Ovary (tissue), 9 donors: ENCODE results near the gene BLOC1S2. TPM values are rescaled to one million over a fixed set of nuclear protein-coding genes. Genes with fewer than 3 reads are reported as not detected.
A peak's percentile ranks its signal among the peaks of the same experiment; 100 is the strongest.
"Not testable (repeated sequence)": the region's sequence is repeated elsewhere in the genome, so short reads cannot be mapped to it uniquely, and the experiment has no call there.

Source experiments
- DNase-seq, 5 donors: peaks; one replicate each; pipeline ENCODE4 v3.0.0-alpha.2; 2019 to 2020
- H3K27ac ChIP-seq, 2 donors: fragments of 200-600 bp; one replicate each; pipeline versions ENCODE4 v1.5.1 to v1.8.0; 2019 to 2022
- H3K27me3 ChIP-seq: fragments of 200-600 bp; one replicate; pipeline ENCODE4 v1.8.0; 2022
- H3K36me3 ChIP-seq: fragments of 200-600 bp; sonication (generic); one replicate; pipeline ENCODE4 v1.5.1; 2019
- H3K4me1 ChIP-seq: one replicate; pipeline ENCODE4 v1.8.1; 2013; ENCODE audit warnings: mild to moderate bottlenecking, moderate library complexity; ENCODE audit not compliant: insufficient read depth
- H3K4me3 ChIP-seq: fragments of 200-600 bp; sonication (generic); one replicate; pipeline ENCODE4 v1.5.1; 2017
- H3K9me3 ChIP-seq, 2 donors: fragments of 200-600 bp in 1 of 2; sonication (generic) in 1 of 2; one replicate each; pipeline versions ENCODE4 v1.5.1 to v1.8.1; 2013 to 2019; ENCODE audit warnings: mild to moderate bottlenecking in 1 of 2, moderate library complexity in 1 of 2
- EP300 ChIP-seq: sonication (generic); formaldehyde crosslinking; IDR thresholded peaks from one replicate; pipeline ENCODE4 v1.6.1; 2017; ENCODE audit warnings: antibody characterized with exemption
- POLR2A ChIP-seq: fragments of 450-650 bp; IDR thresholded peaks from one replicate; pipeline ENCODE4 v1.6.1; 2017; ENCODE audit warnings: antibody characterized with exemption, mild to moderate bottlenecking, moderate library complexity
- WGBS, 3 donors: extraction: QIAGEN DNeasy Blood & Tissue Kit in 1 of 3; methylation state at CpG; one replicate each; pipeline versions ENCODE4 v1.1.5 to v1.1.7; 2013 to 2017; 5-methylcytosine and 5-hydroxymethylcytosine counted together
- intact Hi-C, 4 donors: fragments of 100-400 bp; cut with DNase I; formaldehyde crosslinking; loops; one replicate each; pipeline versions ENCODE4 v1.11.0 to v1.15.1; 2022 to 2023
- polyA plus RNA-seq, 2 donors: library from polyadenylated mRNA; stranded (reverse); fragments of 200-250 nt in 1 of 2; fragments of 350-450 nt in 1 of 2; fragmentation: Illumina TruSeq in 1 of 2; extraction: RNeasy Lipid Tissue Mini Kit (QIAGEN cat#74804) in 1 of 2; gene quantifications; one replicate each; pipeline ENCODE4 v1.2.3, GENCODE V29; 2013 to 2014
- total RNA-seq, 7 donors: library from RNA; depleted of rRNA in 2 of 7; stranded (reverse); fragments of >200 nt in 2 of 7; fragmentation: NEBNext Ultra II Directional in 3 of 7; extraction: Animal tissue kit (Norgen Biotek cat#: 25700) in 3 of 7; gene quantifications; one replicate each; pipeline versions ENCODE4 v1.1.0 to v1.2.4, GENCODE V29; 2016 to 2023
- TF ChIP-seq, protein P1 (sequence below), 3 donors: fragments of 450-650 bp in 2 of 3; fragments of 200-600 bp in 1 of 3; IDR thresholded peaks; one replicate each; pipeline versions ENCODE4 v1.5.1 to v1.8.0; 2016 to 2022; ENCODE audit warnings: antibody characterized with exemption in 3 of 3, mild to moderate bottlenecking in 1 of 3
- donor health status: DM: no; HTN: no; CAD: no; lungs with moderate emphysema.
- donor health status: DM: no; HTN: no; CAD: no.
- donor health status: Bipolar disorder and iron deficiency.
- donor health status: DM: yes; HTN: yes; CAD: no.
- donor health status: DM: no; HTN: no; CAD: no.
- donor health status: DM: yes; HTN: yes; CAD: no.

Gene BLOC1S2
- total and polyA plus RNA-seq, 9 donors = 14.4 to 34.4 (median 24.6) TPM

DNA sequence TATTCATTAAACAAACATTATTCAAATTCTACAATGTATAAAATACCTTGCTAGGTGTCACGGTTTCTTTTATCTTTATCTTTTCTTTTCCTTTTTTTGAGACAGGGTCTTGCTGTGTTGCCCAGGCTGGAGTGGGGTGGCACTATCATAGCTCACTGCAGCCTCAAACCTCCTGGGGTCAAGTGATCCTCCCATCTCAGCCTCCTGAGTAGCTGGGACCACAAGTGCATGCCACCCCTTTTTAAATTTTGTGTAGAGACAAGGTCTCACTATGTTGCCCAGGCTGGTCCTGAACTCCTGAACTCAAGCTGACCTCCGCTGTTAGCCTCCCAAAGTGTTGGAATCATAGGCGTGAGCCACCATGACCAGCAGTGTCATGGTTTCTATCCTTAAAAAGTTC, 17.9 kb upstream of the BLOC1S2 start:
- 76 to 78% (median 77%) methylated on average over 3 of the region's 3 CpGs for WGBS, 3 donors
- no peaks in the 10 kb centered on the region for H3K36me3 ChIP-seq
- H3K9me3 ChIP-seq = no peaks in the 10 kb centered on the region
- H3K4me1 ChIP-seq = no peaks in the 10 kb centered on the region
- intact Hi-C loops = loop anchor here in 2 of 4 donors (10.0 kb wide), 2 partner anchors 210 to 220 kb away; partner anchors contain the start of genes NDUFB8 (in 1 of the 2) and SEC31B (in 1 of the 2)
- TF ChIP-seq, protein P1, sequence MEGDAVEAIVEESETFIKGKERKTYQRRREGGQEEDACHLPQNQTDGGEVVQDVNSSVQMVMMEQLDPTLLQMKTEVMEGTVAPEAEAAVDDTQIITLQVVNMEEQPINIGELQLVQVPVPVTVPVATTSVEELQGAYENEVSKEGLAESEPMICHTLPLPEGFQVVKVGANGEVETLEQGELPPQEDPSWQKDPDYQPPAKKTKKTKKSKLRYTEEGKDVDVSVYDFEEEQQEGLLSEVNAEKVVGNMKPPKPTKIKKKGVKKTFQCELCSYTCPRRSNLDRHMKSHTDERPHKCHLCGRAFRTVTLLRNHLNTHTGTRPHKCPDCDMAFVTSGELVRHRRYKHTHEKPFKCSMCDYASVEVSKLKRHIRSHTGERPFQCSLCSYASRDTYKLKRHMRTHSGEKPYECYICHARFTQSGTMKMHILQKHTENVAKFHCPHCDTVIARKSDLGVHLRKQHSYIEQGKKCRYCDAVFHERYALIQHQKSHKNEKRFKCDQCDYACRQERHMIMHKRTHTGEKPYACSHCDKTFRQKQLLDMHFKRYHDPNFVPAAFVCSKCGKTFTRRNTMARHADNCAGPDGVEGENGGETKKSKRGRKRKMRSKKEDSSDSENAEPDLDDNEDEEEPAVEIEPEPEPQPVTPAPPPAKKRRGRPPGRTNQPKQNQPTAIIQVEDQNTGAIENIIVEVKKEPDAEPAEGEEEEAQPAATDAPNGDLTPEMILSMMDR (IDR thresholded peaks at IDR 0.05) = no peak
- H3K27me3 ChIP-seq = no peaks in the 10 kb centered on the region
- H3K27ac ChIP-seq = no peak overlapping the region
- no peak overlapping the region for H3K4me3 ChIP-seq
- no peak for DNase-seq

DNA sequence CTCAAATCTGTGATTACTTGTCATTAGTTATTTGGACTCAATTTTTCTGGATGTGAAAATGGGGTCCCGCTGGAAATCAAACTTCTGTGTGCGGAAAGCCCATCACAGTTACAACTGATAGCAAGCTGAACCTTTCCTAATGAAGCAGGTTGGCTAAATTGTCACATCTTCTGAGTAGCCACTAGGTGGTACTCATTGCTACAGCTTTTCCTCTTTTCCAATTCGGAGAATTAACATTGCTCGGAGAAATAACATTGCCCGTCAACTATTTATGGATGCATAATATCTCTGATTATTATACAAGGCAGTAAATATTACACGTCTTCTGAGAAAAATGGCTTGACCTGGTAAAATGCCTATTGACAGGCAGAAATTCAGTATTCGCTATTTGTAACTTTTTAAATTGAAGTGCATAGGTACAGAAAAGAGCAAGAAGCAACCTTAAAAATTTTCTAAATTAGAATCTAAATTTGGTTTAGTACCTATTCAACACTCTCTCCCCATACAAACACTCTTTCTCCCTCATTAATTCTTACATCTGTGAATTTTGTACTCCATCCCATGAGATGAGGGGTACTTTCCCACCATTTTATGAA, 17.3 kb upstream of the BLOC1S2 start:
- TF ChIP-seq, protein P1 (IDR thresholded peaks at IDR 0.05) = peak in 2 of 3 donors; percentile 19 to 41
- TF ChIP-seq EP300 (no peak), POLR2A (no peak)
- no peaks in the 10 kb centered on the region for H3K27me3 ChIP-seq
- DNase-seq = no peak
- intact Hi-C loops = loop anchor here in 2 of 4 donors (10.0 kb wide), 2 partner anchors 211 to 221 kb away; partner anchors contain the start of genes NDUFB8 (in 1 of the 2) and SEC31B (in 1 of the 2)
- no peaks in the 10 kb centered on the region for H3K9me3 ChIP-seq
- no peak overlapping the region for H3K27ac ChIP-seq
- no peaks in the 10 kb centered on the region for H3K36me3 ChIP-seq
- WGBS, 3 donors = 17 to 25% (median 21%) methylated on average over 7 of the region's 7 CpGs
- H3K4me3 ChIP-seq = no peak overlapping the region
- no peaks in the 10 kb centered on the region for H3K4me1 ChIP-seq

DNA sequence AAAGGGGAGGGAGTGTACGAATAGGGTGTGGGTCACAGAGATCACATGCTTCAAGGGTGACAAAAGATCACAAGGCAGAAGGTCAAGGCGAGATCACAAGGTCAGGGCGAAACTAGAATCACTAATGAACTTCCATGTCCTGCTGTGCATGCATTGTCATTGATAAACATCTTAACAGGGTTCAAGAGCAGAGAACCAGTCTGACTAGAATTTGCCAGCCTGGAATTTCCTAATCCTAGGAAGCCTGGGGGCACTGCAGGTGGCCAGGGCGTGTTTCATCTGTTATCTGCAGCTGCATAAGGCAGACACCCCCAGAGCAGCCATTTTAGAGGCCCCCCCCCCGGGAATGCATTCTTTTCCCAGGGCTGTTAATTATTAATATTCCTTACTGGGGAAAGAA, 14.6 kb upstream of the BLOC1S2 start:
- not testable (repeated sequence) for H3K4me3 ChIP-seq, H3K27me3 ChIP-seq, H3K9me3 ChIP-seq, H3K36me3 ChIP-seq, DNase-seq, H3K4me1 ChIP-seq, H3K27ac ChIP-seq
- 40 to 62% (median 55%) methylated on average over 5 of the region's 5 CpGs for WGBS, 3 donors
- intact Hi-C loops = loop anchor here in 2 of 4 donors (10.0 kb wide), 2 partner anchors 214 to 224 kb away; partner anchors contain the start of genes NDUFB8 (in 1 of the 2) and SEC31B (in 1 of the 2)

DNA sequence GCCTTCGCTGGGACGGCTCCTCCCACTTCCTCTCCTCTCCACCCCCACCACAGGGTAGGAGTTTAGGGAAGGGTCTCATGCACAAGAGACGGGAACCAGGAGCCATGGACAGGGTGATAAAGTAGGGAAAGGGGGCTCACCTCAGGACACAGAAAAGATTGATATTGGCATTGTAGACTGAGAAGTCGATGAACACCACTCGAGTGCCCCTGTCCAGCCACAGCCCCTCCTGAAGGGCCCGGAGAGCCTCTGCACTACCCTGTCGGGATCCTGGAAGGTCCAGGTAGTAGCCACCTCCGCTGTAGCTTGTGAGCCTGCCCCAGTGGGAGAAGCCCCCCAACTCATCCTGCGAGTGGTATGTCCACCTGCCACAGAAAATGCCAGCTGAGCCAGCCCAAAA, 10.8 kb upstream of the BLOC1S2 start:
- Histone ChIP-seq H3K4me1 (no peaks in the 10 kb centered on the region), H3K9me3 (no peaks in the 10 kb centered on the region), H3K36me3 (no peaks in the 10 kb centered on the region), H3K27ac (no peak overlapping the region), H3K4me3 (no peak overlapping the region), H3K27me3 (no peaks in the 10 kb centered on the region)
- intact Hi-C loops = no loop called here
- 68 to 73% (median 69%) methylated on average over 9 of the region's 9 CpGs for WGBS, 3 donors
- TF ChIP-seq, protein P1 (IDR thresholded peaks at IDR 0.05) = no peak
- no peak for TF ChIP-seq EP300
- TF ChIP-seq POLR2A = no peak
- DNase-seq = no peak

DNA sequence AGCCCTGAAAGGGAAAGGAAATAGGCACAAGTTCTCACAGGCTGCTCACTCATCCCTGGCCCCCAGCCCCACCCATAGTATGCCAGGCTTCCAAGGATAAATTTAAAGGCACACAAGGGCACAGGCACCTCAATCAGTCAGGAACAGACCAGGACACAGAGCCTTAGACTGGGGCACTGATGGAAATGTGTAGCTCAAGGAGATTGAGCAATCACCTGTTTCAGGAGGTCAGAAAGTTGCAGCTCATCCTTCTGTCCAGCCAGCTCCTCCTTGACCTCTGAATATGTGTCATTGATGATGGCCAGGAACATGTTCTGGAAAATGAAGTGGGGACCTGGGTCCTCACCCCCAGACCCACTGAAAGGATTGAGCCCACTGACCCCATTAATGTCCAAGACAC, 6.6 kb upstream of the BLOC1S2 start:
- TF ChIP-seq POLR2A = no peak
- TF ChIP-seq EP300 = no peak
- TF ChIP-seq, protein P1 (IDR thresholded peaks at IDR 0.05) = no peak
- Histone ChIP-seq H3K4me1 (no peaks in the 10 kb centered on the region), H3K27me3 (no peaks in the 10 kb centered on the region), H3K36me3 (no peaks in the 10 kb centered on the region), H3K9me3 (no peaks in the 10 kb centered on the region), H3K4me3 (no peak overlapping the region), H3K27ac (no peak overlapping the region)
- intact Hi-C loops = no loop called here
- no peak for DNase-seq

DNA sequence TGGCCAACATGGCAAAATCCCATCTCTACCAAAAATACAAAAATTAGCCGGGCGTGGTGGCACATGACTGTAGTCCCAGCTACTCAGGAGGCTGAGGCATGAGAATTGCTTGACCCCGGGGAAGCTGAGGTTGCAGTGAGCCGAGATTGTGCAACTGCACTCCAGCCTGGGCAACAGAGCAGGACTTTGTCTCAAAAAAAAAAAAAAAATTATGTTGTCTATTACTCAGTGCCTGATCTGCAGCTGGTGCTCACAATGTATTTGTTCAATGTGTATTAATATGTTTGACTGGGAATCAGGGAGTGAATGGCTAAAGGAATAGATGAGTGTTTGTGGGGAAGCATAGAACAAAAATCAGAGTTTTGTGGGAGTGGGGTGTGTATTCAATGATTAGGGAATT, 5.8 kb upstream of the BLOC1S2 start:
- WGBS, 3 donors = 72 to 81% (median 73%) methylated on average over 4 of the region's 4 CpGs
- DNase-seq, H3K9me3 ChIP-seq, H3K36me3 ChIP-seq, H3K4me1 ChIP-seq, H3K27me3 ChIP-seq, H3K4me3 ChIP-seq, intact Hi-C loops, H3K27ac ChIP-seq: not testable (repeated sequence)
